Stimulated activated CD4-positive, alpha-beta T cell treated with anti-CD3 and anti-CD28 coated beads, Interleukin-15, amount 100 ng/mL, for 48 hours (primary cell): ENCODE data around the gene ABI3.
"Not testable (repeated sequence)": the region's sequence is repeated elsewhere in the genome, so short reads cannot be mapped to it uniquely, and the experiment has no call there.

Experiments
- DNase-seq, 2 donors: peaks; one replicate each; pipeline ENCODE4 v3.0.0-alpha.2; 2020; ENCODE audit warnings: low read depth in 2 of 2

Gene ABI3

GRCh38 chr17:49210158-49211029, at the start of gene ABI3, which contains the start of gene GNGT2:
ABI3 (plus strand) TSS chr17:49210707; CDS start chr17:49210725, 18 bp downstream.
GNGT2 (minus strand) TSS chr17:49210574; CDS start chr17:49207422, 3,152 bp downstream.
- peak; percentile 61 to 62 for DNase-seq

DNA sequence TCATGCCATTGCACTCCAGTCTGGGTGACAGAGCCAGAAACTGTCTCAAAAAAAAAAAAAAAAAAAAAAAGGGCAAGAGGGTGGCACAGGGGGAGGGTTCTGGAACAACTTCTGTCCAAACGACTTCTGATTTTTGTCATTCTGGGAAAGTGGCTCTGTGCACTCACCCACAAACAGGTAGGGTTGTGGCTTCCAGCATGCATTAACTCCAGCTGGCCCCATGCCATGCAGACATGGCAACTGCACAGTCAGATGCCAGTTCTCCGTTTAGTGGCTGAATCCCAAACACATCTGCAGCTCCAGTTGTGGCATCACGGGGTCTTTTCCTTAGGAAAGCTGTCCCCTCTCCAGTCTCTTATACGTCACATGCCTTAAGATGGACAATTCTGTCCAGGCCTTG, 47.6 kb upstream of the ABI3 start:
- DNase-seq: no peak

GRCh38 chr17:49165143-49165542, 45.4 kb upstream of the ABI3 start:
- DNase-seq: no peak

DNA sequence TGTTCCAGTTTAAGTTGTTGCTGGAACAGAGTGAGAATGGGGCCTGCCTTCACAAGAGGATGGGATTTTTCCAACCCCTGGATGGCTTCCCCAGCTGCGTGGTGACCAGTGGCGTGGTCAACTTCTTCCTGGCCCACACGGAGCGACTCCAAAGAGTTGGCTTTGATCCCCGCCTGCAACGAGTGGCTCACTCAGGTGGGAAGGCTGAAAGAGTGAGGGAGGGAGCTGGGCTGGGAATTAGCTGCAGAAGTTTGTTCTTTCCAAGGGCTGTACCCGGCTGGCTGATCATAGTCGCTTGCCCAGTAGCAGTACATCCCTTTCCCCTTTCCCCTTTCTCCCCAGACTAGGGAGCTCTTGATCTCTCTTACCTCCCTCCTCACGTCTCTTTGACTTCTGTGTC, 41.8 kb upstream of the ABI3 start:
- DNase-seq: no peak

- no peak for DNase-seq
Measured at GRCh38 chr17:49170216-49170615, 40.3 kb upstream of the ABI3 start.

DNA sequence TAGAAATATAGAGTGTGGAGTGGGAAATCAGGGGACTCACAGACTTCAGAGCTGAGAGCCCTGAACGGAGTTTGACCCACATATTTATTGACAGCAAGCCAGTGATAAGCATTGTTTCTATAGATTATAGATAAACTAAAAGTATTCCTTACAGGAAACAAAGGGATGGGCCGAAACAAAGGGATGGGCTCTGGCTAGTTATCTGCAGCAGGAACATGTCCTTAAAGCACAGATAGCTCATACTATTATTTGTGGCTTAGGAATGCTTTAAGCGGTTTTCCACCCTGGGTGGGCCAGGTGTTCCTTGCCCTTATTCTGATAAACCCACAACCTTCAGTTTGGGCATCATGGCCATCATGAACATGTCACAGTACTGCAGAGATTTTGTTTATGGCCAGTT, 39.8 kb upstream of the ABI3 start:
- not testable (repeated sequence) for DNase-seq

GRCh38 chr17:49175978-49176377, 34.5 kb upstream of the ABI3 start:
- DNase-seq: not testable (repeated sequence)

- peak in 1 of 2 donors; percentile 49 for DNase-seq
Measured at GRCh38 chr17:49180303-49180702, 30.2 kb upstream of the ABI3 start.

- no peak for DNase-seq
Measured at GRCh38 chr17:49180998-49181635, 29.4 kb upstream of the ABI3 start.

- no peak for DNase-seq
Measured at GRCh38 chr17:49183341-49183740, 27.2 kb upstream of the ABI3 start.

DNA sequence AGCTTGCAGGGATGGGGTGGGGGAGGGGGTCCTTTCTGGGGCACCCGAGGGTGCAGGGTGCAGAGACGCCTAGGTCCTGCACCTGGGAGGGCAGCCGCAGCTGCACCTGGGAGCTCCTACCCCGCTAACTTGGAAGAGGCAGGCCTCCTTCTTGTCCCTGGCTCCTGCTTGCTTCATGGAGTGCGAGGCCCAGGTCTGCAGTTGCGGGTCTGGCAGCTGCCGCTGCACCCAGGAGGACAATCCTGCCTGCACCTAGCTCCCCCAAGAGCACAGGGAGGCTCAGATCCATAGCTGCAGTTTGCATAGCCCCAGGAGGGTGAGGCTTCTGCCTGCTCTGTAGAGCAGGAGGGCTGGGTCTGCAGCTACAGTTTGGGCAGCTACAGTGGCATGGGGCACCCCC, 26.7 kb upstream of the ABI3 start:
- DNase-seq: no peak

GRCh38 chr17:49184522-49184921, 26.0 kb upstream of the ABI3 start:
- DNase-seq: not testable (repeated sequence)

DNA sequence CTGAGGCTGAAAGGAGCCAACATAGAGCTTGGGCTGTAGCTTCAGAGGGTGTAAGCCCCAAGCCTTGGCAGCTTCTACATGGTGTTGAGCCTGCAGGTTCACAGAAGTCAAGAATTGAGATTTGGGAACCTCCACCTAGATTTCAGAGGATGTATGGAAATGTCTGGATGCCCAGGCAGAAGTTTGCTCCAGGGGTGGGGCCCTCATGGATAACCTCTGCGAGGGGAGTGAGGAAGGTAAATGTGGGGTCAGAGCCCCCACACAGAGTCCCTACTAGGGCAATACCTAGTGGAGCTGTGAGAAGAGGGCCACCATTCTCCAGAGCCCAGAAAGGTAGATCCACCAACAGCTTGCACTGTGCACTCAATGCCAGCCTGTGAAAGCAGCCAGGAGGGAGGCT, 25.1 kb upstream of the ABI3 start:
- DNase-seq: not testable (repeated sequence)

DNA sequence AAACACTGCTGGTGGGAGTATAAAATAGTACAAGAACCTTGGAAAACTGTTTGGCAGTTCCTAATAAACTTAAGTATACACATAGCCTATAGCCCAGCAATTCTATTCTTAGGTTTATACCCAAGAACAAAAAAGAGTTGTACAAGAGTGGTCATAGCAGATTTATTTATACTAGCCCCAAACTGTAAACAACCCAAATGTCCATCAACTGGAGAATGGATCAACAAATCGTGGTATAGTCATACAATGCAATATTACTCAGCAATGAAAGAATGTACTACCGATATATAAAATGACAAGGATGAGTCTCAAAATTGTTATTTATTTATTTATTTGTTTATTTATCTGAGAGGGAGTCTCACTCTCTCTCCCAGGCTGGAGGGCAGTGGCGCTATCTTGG, 23.2 kb upstream of the ABI3 start:
- DNase-seq: no peak

DNA sequence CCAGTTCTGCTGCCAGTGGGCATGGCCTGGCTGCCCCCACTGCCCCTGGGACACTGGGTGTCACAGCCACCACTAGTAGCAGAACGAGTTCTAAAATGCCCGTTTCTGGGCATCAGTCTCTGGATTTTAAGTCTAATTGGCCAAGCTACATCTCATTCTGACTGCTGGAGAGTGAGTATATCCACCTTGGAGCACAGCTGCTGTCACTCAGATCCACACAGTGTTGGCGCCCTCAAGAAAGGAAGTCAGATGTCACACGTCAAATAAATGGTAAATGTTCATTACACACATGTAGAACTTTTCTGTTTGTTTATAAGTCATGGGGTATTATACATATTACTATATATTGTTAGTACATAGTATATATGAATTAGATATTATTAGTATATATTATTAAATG, 19.6 kb upstream of the ABI3 start:
- DNase-seq: no peak

- DNase-seq: no peak
Measured at GRCh38 chr17:49191409-49191916, 19.0 kb upstream of the ABI3 start.

- DNase-seq: peak; percentile 76 to 86
Measured at GRCh38 chr17:49191917-49192741, 18.4 kb upstream of the ABI3 start.

DNA sequence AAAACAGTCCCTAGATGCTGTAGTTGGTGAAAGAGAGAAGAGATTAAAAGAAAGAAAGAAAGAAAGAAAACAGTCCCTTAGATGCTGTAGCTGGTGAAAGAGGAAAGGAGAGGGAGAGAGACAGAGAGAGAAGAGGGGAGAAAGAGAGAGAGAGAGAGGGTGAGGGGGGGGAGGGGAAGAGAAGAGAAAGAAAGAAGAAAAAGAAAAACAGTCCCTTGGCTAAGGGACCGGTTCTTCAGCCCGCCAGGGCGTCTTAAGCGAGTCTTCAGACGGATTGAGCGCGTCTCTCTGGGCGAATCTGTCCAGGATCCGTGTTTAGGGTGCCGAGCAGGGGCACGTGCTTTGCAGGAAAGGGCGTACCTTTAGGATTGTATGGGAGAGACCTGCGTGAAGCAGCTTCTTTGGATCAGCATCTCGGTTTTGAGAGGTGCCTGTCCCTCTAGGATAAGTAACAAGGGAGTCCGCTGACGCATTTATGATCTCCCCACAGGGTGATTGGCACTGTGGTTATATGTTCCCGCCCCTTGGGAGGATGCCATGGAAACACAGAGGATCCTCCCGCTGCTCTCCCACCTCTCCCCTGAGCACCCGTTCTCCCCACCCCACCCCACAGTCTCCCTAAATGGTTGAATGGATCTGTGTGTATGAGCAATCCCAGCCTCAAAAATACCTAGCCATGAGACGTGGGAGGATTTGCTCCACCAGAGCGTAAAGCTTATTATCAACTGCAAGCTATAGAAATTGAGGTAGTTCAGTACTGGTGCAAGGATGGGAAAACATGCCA, 16.8 kb upstream of the ABI3 start:
- no peak for DNase-seq

GRCh38 chr17:49194297-49194607, 16.3 kb upstream of the ABI3 start:
- no peak for DNase-seq

- no peak for DNase-seq
Measured at GRCh38 chr17:49195751-49196150, 14.8 kb upstream of the ABI3 start.

DNA sequence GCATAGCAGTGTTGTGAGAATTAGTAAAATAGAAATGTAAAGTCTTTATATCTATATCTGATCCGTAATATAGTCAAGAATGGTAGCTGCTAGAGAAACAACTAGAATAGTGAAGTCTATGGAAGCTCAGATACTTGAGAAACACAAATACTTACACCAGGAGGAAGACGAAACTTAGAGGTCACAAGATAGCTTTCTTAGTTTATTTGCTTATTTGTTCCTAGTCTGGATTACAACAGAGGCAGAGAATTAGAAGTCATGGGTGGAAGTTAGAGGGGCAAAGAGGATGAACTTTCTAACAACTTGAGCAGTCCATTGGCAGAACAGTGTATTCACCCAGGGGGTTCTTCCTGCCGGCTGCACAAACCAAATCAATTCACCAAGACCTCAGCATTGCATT, 14.0 kb upstream of the ABI3 start:
- DNase-seq: no peak
